Ishikawa (cell line): ENCODE data around the gene CENPC.

Experiments
- CEBPB ChIP-seq: IDR thresholded peaks from 2 replicates; pipeline ENCODE4 v1.6.1; 2012
- RAD21 ChIP-seq: IDR thresholded peaks from 2 replicates; pipeline ENCODE4 v1.6.1; 2012; ENCODE audit warnings: low read depth
- TEAD4 ChIP-seq: IDR thresholded peaks from 2 replicates; pipeline ENCODE4 v1.6.1; 2012
- YY1 ChIP-seq: IDR thresholded peaks from 2 replicates; pipeline ENCODE4 v1.6.1; 2012; ENCODE audit warnings: low read depth
- TF ChIP-seq, protein P1 (sequence below): IDR thresholded peaks from 2 replicates; pipeline ENCODE4 v1.6.1; 2012
- TF ChIP-seq, protein P2 (sequence below): IDR thresholded peaks from 2 replicates; pipeline ENCODE4 v1.6.1; 2012

DNA sequence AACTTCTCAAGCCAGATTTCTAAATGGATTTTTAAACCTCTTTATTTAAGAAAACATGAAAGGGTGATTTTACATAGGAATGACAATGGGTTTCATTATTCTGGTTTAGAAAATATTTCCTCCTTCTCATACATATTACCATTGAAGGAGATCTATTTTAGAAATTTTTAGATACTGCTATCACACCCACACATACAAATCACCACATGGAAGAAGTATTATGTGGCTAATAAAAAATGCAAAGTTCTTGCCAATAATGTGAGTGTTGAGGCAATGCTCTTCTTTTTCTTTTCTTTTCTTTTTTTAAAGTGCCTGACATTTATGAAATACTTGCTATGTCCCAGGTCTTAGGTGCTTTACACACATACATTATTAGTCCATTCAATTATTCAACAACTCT is 20.0 kb upstream of the CENPC start:
- TF ChIP-seq, protein P1, sequence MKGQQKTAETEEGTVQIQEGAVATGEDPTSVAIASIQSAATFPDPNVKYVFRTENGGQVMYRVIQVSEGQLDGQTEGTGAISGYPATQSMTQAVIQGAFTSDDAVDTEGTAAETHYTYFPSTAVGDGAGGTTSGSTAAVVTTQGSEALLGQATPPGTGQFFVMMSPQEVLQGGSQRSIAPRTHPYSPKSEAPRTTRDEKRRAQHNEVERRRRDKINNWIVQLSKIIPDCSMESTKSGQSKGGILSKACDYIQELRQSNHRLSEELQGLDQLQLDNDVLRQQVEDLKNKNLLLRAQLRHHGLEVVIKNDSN, result no peak
- TF ChIP-seq YY1 (no peak), TEAD4 (no peak), CEBPB (no peak), RAD21 (no peak)
- TF ChIP-seq, protein P2, sequence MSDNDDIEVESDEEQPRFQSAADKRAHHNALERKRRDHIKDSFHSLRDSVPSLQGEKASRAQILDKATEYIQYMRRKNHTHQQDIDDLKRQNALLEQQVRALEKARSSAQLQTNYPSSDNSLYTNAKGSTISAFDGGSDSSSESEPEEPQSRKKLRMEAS, result no peak
